ENCODE data around the gene CHTF8.
"Not testable (repeated sequence)": the region's sequence is repeated elsewhere in the genome, so short reads cannot be mapped to it uniquely, and the experiment has no call there.

CHTF8 gene

GRCh38 chr16:69138608-69139007, 6.2 kb upstream of the CHTF8 start:
- DNase-seq, result no peak

DNA sequence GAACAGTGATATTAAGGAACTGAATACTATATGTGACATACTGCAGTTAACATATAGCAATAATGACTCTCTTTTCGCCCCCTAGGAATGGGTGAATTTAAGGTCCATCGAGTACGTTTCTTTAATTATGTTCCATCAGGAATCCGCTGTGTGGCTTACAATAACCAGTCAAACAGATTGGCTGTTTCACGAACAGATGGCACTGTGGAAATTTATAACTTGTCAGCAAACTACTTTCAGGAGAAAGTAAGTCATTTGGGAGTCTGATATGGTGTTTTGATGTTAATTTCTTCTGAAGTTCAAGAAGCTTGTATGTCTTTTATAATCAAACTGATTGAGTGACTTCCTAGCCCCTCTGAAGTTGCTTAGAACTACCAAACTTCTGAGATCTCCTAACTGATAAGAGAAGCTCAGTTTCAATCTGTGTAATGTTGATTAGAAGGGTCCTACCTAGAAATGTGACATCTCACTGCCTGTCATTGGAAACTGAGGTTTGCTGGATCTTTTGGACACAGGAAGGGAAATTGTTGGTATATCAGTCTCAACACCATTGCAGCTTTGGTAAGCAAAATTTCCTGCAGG, 1.1 kb upstream of the CHTF8 start:
- no peak for DNase-seq

DNA sequence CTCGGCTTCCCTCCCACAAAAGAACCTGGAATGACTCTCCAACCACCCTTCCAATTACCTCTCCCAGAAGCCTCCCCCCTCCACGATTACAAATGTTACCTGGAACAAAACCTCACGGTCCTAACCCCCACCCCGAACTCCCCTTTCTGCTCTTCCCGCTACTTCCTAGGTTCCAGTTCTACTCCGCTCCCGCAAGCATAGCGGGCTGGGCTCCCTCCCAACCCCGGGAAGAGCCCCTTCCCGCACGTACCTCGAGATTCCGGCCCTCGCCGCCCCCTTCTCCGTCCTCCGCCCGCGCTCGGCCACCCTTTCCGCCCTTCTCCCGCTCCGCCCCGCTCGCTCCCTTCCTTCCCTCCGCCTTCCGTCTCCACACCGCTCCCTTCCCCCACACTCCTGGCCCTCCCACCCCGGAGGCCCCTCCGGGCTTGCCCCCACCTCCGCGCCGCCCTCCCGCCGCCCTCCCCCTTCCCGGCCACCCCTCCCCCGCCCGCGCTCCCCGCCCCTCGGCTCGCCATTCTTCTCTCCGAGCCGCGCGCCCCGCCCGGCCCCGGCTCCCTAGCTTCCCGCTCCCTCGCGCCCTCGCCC, 457 bp downstream of the CHTF8 start:
- peak; percentile 67 to 75 for DNase-seq

GRCh38 chr16:69131167-69131838, 1.1 kb downstream of the CHTF8 start:
- DNase-seq, result peak; percentile 85 to 88

- DNase-seq, result no peak
These were observed 1.9 kb downstream of the CHTF8 start for GRCh38 chr16:69130461-69130860.

GRCh38 chr16:69127966-69128510, 4.3 kb downstream of the CHTF8 start:
- no peak for DNase-seq

DNA sequence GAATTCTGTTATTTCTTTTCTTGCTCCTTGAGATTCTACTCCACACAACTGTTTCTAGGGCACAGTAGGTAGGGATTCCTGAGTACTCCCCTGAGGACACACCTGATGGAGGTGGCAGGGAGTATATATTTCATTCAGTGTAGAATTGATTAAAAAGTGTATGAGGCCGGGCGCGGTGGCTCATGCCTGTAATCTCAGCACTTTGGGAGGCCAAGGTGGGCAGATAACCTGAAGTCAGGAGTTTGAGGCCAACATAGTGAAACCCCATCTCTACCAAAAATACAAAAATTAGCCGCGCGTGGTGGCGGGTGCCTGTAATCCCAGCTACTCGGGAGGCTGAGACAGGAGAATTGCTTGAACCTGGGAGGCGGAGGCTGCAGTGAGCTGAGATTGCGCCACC, 5.6 kb downstream of the CHTF8 start:
- not testable (repeated sequence) for DNase-seq

DNA sequence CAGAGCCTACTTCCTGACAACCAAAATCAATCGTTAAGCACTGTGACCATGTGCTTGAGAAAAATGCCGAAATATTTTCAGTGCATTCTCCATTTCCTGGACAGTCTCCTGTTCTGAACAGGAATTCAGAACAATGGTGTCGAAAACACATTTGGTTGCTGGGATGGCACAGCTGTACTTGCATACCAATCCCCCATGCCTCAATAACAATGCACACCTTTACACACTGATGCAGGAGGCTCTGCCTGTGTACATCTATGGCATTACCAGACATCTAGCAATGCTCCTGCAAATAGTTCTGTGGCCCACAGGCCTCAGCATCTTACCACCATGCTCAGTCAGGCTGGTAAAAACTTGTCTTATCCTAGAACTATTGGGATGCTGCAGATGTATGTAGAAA, 6.2 kb downstream of the CHTF8 start:
- no peak for DNase-seq

- not testable (repeated sequence) for DNase-seq
These were observed 7.4 kb downstream of the CHTF8 start for GRCh38 chr16:69124961-69125360.

GRCh38 chr16:69124406-69124805, 8.0 kb downstream of the CHTF8 start:
- DNase-seq, result not testable (repeated sequence)

DNA sequence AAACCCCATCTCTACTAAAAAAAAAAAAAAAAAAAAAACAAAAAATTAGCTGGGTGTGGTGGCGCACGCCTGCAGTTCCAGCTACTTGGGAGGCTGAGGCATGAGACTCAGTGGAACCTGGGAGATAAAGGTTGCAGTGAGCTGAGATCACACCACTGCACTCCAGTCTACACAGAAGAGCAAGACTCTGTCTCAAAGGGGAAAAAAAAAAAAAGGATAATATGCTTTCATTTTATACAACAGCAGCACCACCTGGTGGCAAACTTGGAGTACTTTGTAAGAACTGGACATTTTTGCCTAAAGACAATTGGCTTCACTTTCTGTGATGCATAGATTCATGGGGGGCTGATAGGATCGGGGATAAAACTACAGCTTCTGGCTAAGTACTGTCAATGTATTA, 8.5 kb downstream of the CHTF8 start:
- peak; percentile 65 to 77 for DNase-seq

GRCh38 chr16:69120096-69120664, 12.2 kb downstream of the CHTF8 start:
- DNase-seq, result no peak

- no peak for DNase-seq
These were observed 12.9 kb downstream of the CHTF8 start for GRCh38 chr16:69119536-69119935.

- DNase-seq, result no peak
These were observed 13.4 kb downstream of the CHTF8 start for GRCh38 chr16:69118994-69119393.

- no peak for DNase-seq
These were observed 13.9 kb downstream of the CHTF8 start for GRCh38 chr16:69118468-69118867.

DNA sequence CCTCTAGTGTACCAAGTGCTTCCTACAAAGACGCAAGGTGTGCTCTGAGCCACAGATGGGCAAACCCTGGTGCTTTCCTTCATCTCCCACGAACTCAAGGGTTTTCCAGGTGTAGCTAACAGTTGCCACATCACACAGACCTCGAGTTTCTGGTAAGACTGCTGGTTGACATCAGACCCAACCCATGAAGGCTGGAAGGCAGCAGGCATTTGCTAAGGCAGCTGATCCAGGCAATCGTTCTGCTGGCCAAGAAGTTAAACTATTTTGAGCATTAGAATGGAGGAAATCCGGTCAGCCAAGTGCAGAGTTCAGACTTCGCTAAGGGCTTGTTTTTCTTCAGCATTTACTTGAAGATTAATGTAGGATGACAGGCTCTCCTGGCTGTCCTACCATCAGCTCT, 15.5 kb downstream of the CHTF8 start:
- DNase-seq, result no peak

DNA sequence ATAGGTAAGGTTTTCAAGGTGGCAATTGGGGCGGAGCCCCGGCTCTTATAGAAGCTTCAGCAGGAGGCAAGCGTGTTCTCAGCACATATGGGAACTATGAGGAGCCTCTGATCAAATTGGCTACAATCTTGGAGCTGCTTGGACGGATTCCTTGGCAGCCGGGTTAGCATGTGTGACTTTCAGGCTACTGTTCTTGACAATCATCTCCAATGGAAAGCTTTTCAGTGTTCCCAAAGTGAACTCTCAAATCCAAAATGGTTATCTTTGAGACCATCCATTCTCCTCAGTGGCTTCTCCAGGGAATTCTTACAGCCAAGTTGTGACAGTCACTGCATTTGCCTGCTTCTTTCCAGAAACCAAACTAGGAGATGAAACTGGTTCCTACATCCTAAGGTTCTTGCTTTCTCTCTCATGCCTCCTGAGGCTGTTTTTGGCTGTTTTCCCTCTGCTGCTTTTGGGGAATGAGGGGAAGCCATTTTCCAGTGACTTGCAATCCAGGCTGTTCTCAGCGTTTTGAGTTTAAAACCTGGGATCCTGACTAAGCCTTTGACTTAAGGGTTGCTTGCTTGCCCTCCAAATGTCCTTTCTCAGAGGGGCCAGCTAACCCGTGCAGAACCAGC, 16.0 kb downstream of the CHTF8 start:
- no peak for DNase-seq

- DNase-seq, result no peak
These were observed 16.6 kb downstream of the CHTF8 start for GRCh38 chr16:69115837-69116236.

GRCh38 chr16:69115361-69115760, 17.0 kb downstream of the CHTF8 start:
- DNase-seq, result no peak

- no peak for DNase-seq
These were observed 17.4 kb downstream of the CHTF8 start for GRCh38 chr16:69114976-69115355.

GRCh38 chr16:69114346-69114975, 17.9 kb downstream of the CHTF8 start:
- no peak for DNase-seq

DNA sequence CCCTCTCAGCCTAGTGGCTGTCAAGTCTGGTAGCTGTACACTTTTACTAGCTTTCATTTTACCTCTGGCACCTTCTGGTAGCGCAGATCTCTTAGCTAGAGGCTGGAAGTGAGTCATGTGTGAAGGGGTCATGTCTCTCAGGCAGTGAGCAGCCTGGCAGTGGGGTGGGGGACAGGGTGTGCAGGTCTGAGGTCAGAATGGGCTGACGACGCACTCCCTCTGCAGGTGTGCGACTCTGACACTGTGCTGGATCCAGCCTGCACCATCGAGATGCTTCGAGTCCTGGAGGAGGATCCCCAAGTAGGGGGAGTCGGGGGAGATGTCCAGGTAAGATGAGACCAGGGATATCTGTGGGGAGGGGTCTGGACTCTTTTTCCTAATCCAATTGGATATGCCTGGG, 19.2 kb downstream of the CHTF8 start:
- no peak for DNase-seq

Measured in Kasumi-1 (cell line).